ENCODE data around the gene ZDHHC16.
A peak's percentile ranks its signal among the peaks of the same experiment; 100 is the strongest.

Gene ZDHHC16

DNA sequence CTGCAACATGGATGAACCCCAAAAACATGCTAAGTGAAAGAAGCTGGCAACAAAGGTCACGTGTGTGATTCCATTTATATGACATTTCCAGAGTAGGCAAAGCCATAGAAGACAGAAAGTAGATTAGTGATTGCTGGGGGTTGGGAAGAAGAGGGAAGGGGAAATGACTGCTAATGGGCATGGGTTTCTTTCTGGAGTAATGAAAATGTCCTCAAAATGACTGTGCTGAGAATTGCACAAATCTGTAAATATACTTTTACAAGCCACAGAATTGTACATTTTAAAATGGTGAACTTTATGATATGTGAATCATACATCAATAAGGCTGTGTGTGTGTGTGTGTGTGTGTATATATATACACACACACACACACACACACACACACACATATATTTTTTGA, 36.4 kb downstream of the ZDHHC16 start:
- DNase-seq: no peak

DNA sequence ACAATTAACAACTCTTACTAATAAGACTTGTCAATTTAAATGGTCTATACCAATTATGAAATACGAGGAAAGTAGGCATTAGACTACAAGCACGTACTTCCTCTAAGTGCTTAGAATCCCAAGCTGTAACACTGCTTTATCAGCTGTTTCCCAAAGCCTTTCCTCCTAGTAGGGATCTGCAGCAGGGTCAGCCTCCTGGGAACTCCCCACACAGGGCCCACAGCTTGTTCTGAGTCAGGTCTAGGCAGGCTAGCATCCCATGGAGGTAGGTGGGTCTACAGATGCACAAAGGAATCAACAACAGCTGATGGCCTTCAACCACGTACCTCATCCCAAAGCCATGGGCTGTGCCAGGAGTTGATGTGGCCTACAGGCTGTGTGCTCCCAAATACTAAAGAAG, 37.5 kb downstream of the ZDHHC16 start:
- DNase-seq: no peak

DNA sequence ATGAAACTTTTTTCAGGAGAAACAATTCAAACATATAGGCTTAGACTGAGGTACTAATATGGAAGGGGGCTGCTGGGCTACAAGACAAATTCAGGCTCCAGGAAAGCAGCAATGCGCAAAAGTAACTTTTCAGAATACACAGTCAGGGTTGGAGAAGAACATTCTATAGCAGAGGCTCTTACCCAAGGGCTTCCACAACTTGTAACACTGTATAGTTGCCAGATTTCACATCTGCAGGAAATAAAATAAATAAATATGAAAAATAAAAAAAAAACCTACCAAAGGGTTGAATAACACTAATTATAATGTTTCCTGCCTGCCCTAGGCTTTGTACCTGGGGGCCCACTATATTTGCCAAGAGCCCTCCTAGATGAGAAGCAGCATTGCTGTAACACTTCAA, 37.9 kb downstream of the ZDHHC16 start:
- DNase-seq: no peak

DNA sequence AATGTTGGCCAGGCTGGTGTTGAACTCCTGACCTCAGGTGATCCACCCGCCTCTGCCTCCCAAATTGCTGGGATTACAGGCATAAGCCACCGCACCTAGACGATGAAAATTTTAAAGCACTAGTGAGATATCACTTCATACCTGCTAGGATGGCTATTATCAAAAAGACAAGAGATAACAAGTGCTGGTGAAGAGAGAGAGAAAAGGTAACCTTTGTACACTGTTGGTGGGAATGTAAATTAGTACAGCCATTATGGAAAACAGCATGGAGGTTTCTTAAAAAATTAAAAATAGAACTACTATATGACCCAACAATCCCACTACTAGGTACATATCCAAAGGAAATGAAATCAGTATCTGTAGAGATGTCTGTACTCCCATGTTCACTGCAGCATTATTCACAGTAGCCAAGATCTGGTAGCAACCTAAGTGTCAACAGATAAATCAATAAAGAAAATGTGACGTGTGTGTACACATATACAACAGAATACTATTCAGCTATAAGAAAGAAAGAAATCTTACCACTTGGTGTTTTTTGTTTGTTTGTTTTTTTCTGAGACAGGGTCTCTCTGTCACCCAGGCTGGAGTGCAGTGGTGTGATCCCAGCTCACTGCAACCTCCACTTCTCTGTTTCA, 39.8 kb downstream of the ZDHHC16 start:
- DNase-seq: no peak

DNA sequence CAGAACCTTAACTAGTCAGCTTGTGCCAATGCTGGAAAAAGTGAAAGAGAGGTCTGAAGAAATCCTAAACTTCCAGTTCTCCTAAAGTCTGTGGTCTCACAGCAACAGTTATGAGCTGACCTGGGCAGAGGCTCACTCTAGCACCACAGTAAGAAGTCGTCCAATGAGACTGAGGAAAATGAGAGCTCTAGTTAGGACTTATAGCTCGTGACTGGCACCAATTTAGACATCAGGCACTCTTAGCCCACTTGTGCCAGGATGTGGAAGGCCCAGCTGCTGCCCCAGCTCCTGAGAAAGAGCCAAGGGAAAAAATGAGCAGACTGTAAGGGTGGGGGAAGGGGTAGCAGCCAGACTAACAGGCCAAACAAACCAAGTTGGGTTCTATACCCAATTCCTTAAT, 44.6 kb downstream of the ZDHHC16 start:
- DNase-seq: no peak

DNA sequence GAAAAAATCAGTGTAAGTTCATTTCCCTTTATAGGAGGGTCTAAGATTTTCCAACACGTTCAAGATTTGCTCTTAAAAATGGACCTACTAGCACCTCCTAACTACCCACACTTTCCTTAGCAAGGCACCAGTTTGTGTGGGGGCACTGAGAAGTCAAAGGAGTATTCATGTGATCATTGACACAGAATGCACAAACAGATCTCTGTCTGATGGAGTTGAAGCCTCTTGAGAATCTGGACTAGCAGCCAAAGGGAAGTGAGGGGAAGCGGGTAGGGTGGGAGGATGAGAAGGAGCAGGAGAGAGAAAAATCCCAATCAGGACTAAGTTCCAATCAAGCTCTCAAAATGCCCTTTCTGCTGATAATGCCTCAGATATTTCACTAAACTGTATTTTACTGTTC, 48.2 kb downstream of the ZDHHC16 start:
- no peak for DNase-seq

DNA sequence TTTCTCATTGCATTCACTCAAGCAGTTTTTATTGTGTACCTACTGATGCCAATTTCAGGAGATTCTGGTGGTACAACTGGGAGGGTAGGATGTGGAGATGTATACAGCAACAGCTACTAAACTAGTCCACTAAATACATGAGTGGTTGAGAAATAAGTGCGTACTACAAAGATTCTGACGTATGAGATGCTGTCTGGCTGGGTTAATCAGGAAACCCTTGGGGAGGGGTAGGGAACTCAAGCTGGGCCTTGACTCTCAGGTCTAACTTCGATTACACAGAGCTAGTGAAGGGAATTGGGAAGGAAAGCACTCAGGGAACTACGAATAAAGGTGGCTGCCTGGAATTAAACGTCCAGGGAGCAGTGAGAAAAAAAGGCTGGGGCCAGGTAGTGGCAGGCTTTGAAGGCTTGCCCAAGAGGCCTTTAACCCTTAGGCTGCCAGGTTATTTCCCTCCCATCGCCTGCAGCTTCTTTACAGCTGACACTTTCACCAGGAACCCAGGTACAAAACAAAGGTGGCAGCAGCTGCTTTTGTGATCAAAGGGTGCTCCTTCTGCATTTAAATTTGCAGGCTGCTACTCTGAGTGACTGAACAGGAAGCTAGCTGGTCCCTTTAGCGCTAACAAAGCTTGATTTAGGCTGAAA, 49.0 kb downstream of the ZDHHC16 start:
- DNase-seq: no peak

DNA sequence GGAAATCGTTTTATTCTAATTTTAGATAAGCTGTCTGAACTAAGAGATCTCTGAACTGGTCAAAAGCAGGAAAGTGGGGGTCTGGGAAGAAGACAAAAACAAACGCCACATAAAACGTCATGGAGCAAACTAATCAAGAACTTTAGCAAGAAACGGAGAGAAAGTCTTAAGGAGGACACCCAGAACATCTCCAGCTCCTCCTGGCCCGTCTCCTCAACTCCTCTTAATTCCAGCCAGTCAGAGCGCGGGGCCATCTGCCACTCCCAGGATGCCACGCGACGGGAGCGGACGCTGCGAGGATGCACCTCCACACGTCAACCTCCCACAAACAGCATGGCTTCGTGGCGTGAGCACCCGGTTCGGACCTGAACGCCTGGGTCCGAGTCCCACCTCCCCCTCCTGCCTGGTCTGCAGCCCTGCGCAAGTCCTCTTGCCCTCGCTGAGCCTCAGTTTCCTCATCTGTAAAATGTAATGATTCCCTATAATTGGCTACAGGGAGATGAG, 51.6 kb downstream of the ZDHHC16 start:
- peak; percentile 53 to 86 for DNase-seq

DNA sequence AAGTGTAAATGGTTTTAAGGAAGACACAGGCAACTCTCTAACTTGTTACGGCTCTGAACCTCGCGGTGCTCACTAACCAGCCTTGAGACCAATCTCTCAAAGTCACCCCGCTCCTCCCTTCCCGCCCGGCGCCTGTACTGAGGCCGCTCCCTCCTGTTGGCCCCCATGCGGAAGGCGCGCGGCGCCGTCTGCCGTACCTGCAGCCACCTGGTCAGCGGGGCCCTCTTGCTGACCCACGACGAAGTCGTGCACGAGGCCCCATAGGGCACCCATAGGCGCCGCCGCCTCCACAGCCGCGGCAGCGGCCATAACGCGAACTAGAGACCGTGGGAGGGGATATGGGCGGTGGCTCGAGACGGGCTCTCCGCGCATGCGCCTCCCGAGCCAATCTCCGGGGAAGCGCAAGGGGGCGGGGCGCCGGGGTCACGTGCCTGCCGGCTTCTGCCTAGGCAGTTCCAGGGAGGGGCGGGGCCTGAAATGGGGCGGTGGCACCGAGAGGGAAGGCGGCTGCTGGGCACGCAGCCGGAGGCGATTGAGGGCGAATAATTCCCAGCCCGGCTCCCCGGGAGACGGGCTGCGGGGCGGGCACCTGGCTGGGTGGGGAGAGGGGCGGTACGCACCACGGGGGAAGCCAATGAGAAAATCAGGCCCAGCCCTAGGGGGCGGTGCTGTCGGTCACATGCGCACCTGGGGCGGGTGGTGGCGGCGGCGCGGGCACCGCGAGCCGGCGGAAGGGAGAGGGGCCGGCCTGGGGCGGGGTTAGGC, 52.3 kb downstream of the ZDHHC16 start, which contains the start of gene MMS19:
Gene MMS19 (minus strand): TSS at position 347 of the 765 bp plus-strand sequence. CDS start 38 bp downstream, at position 309.
- DNase-seq: peak; percentile 84 to 98

DNA sequence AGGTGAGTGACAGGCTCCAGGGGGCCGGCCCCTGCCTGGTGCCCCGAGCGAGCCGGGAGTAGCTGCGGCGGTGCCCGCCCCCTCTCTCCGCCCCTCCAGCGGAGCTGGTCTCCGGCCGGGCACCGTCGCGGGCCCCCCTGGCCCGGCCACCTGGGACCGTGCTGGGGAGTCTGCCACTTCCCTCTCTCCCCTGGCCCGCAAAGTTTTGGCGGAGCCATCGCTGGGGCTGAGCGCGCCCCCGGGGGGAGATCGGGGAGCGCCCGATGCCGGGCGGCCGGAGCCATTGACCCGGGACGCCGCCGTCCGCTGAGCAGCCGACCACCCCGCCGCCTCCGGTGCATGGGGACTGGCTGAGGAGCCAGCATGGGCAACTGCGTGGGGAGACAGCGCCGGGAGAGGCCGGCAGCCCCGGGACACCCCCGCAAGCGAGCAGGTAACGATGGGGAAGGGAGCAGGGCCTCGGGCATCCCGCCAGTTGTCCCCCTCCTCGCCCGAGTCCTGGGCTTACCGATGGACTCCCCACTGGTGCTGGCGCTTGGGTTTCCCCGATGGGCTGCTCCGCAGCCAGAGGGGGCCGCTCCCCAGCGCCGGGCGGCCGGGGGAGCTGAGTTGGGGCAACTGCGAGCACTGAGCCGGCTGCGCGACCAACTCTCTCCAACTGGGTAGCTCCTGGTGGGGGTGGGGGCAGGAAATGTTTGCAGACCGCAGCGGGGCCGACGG, 53.0 kb downstream of the ZDHHC16 start, which contains the start of gene UBTD1:
Gene UBTD1 (plus strand): TSS at position 84 of the 720 bp plus-strand sequence. CDS start 280 bp downstream, at position 364.
- DNase-seq: no peak

DNA sequence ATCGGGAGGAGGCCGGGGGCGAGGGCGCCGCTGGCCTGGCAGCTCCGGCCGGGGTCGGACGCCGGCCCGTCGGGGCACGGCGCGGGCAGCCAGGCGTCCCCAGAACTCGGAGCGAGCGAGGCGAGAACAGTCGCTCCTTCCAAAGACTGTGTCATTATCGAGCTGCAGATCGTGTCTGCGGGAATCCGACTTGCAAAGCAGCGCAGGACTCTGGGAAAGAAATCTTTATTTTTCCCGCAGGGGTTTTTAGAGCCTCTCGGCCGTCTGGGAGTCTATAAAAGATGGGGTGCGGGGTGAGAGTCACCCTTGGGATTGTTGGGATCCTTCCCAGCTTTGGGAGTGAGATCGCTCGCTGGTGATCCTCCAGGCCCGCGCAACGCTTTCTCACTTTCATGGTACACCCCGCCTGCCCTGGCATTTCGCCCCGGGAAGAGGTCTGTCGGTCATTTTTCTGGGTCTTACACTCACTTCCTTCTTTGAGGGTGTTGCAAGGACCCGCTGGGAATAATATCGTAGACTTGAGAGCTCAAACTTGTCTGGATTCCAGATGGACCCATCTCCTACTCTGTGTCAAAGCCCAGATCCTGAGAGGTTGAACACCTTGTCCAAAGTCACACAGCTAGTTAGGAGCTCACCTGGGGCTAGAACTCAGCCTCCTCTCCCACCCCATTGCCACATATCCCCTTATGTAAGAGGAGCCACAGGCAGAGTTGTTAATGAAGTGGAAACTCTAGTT, 53.8 kb downstream of the ZDHHC16 start:
- DNase-seq: no peak

DNA sequence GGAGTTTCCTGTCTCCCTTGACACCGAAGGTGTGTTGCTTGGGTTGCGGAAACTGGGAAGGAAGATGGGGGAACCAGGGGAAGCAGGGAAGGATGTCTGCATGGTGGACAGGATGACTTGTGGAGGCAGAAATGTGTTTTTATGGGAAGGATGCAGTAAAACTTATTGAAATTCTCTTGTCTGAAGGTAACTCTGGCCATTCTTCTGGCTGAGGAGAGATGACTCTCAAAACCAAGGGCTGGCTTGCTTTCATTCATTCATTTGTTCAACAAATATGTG, 54.3 kb downstream of the ZDHHC16 start:
- no peak for DNase-seq

DNA sequence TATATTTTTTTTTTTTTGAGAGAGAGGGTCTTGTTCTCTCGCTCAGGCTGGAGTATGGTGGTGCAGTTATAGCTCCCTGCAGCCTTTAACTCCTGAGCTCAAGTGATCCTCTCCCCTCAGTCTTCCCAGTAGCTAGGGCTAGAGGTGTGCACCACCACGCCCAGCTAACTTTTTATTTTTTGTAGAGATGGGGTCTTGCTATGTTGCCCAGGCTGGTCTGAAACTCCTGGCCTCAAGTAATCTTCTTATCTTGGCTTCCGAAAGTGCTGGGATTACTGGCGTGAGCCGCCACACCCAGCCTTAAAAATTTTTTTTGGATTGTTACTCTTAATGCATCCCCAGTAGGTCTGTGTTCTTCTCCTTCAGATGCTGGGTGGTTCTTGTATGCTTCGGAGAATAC, 56.9 kb downstream of the ZDHHC16 start:
- no peak for DNase-seq

DNA sequence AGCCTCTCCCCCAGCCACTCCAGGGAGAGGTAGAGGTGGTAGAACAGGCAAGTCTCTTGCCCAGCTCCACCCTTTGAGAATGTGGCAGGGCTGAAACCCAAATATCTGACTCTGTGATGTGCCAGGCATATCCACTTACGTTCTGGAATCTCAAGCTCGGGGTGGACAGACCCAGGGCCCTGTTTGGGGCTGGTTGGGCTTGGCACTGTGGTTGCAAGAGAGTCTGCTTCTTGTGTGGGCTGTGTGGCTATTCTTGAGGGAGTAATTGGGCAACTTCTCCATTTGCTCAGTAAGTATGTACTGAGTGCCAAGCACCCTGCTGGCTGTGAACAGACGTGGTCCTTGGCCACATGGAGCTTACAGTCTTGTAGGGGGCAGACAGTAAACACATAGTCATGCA, 57.4 kb downstream of the ZDHHC16 start:
- DNase-seq: no peak

DNA sequence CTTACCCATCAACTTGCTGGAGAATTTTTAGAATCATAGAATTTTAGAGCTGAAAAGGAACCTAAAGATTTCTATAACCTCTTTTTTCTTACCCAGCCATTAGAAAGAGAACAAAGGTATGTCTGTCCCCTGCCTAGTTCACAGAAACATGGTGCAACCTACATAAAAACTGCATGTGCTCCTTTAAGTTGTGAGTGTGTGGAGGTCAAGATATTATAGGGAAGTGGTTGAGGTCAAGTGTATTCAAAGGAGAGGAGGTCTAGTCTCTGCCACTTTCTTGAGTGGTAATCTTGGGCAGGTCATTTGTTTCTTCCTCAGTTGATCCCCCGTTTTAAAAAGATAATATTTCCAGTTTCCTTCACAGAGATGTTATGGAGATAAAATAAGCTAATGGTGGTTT, 59.2 kb downstream of the ZDHHC16 start:
- no peak for DNase-seq

DNA sequence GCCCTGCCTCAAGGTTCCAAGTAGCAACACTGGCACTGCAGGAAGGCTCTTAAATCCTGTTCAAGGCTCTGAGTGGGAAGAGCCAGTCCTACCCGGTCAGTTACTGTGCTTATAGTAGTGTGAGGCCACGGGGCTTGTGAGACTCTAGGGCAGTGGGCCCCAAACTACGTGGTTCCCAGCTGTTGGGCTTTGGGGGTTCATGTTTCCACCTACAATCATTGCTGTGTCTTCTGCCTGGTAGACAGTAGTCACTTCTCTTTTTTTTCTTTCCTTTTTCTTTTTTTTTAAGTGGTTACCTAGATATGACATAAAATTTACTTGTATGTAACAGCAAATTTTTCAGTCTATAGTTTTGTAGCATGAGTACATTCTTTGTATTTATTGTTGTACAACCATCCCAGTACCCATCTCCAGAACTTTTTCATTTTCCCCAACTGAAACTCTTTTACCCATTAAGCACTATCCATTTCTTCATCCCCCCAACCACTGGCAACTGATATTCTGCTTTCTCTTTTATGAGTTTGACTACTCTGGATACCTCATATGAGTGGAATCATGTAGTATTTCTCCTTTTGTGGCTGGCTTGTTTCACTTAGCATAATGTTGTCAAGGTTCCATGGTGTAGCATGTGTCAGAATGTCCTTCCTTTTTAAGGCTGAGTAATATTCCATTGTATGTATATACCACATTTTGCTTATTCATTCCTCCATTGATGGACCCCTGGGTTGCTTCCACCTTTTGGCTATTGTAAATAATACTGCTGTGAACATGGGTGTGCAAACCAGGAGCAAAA, 60.4 kb downstream of the ZDHHC16 start:
- DNase-seq: no peak

All from SW 1271 (cell line).